Measurements from ENCODE around the gene ST7L. TPM values are rescaled to one million over a fixed set of nuclear protein-coding genes. Genes with fewer than 3 reads are reported as not detected.
"Not testable (repeated sequence)": the region's sequence is repeated elsewhere in the genome, so short reads cannot be mapped to it uniquely, and the experiment has no call there.

Gene ST7L
- total RNA-seq = 9.2 and 17.3 TPM in 2 replicates

- DNase-seq (ENCODE audit: low read depth in 2 of 2) = peak; percentile 81 to 87
These were observed at the start of gene ST7L for GRCh38 chr1:112618721-112619517. ST7L (minus strand) TSS chr1:112619141; CDS start chr1:112619113, 28 bp downstream.

- no peak for DNase-seq (ENCODE audit: low read depth in 2 of 2)
These were observed 48.0 kb upstream of the ST7L start for GRCh38 chr1:112666946-112667345.

DNA sequence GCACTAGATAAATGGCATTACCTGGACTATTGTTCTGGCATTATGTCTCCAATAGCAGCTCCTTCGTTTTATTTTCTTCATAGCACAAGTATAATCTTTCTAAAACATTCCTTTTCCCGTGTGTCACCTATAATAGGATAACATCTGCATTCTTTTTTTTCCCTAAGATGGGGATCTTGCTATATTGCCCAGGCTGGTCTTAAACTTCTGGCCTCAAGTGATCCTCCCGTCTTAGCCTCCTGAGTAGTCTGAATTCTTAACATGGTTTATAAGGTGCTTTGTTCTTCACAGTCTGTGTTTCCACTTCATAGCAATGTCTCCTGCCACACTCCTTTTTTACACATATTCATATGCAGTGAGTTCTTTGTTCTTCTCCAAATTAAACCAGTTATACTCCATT is 46.9 kb upstream of the ST7L start:
- no peak for DNase-seq (ENCODE audit: low read depth in 2 of 2)

DNA sequence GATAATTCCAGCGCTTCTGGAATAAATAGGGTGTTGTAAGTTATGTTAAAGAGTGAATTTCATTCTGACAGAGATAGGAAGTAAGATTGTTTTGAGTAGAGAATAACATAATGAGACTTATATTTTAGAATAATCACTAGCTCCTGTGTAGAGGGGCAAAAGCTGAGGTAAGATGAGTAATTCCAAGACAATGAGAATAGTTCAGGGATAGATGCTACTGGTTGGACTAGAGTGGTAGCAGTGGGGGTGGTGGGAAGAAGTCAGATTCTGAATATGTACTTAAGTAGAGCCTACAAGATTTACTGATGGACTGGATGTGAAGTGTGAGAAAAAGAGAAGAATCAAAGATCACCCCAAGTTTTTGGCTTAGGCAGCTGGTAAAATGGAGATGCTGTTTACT is 32.3 kb upstream of the ST7L start:
- DNase-seq (ENCODE audit: low read depth in 2 of 2) = no peak

- DNase-seq (ENCODE audit: low read depth in 2 of 2) = no peak
These were observed 27.3 kb upstream of the ST7L start for GRCh38 chr1:112646225-112646624.

- DNase-seq (ENCODE audit: low read depth in 2 of 2) = no peak
These were observed 24.1 kb upstream of the ST7L start for GRCh38 chr1:112643080-112643479.

- DNase-seq (ENCODE audit: low read depth in 2 of 2) = not testable (repeated sequence)
These were observed 21.5 kb upstream of the ST7L start for GRCh38 chr1:112640437-112640836.

DNA sequence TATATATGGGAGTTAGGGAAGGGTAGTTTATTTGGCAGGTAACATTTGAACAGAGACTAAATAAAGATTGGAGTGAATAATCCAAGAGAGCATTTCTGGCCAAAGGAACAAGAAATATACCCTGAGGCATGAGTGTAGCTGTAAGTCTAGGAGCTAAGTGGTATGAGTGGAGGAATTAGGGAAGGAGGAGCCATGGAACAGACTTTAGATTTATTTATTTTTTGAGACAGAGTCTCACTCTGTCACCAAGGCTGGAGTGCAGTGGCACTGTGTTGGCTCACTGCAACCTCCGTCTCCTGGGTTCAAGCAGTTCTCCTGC is 19.1 kb upstream of the ST7L start:
- no peak for DNase-seq (ENCODE audit: low read depth in 2 of 2)

DNA sequence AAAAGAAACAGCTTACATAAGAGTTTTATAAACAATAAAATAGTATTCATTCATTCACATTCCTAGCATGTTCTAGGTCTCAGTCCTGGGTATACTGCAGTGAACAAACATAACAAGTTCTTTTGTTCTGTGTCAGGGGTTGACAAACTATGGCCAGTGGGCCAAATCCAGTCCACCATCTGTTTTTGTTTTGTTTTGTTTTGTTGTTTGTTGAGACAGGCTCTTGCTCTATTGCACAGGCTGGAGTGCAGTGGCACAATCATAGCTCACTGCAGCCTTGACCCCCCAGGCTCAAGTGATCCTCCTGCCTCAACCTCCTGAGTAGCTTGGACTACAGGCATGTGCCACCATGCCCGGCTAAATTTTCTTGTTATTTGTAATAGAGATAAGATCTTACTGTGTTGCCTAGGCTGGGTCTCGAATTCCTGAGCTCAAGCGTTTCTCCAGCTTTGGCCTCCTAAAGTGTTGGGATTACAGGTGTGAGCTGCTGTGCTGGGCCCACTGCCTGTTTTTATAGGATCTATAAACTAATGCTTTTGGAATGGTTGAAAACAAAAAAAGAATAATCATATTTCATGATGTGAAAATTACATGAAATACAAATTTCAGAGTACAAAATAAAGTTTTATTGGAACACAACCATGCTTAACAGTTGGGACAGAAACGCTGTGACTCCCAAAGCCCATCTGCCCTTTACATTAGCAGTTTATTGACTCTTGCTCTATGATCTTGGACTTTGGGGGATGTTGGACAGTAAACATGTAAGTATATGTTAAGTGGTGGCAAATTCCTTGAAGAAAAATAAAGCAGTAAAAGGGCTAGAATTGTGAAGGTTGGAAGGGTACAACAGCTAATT is 18.5 kb upstream of the ST7L start:
- DNase-seq (ENCODE audit: low read depth in 2 of 2) = peak; percentile 14 to 32

DNA sequence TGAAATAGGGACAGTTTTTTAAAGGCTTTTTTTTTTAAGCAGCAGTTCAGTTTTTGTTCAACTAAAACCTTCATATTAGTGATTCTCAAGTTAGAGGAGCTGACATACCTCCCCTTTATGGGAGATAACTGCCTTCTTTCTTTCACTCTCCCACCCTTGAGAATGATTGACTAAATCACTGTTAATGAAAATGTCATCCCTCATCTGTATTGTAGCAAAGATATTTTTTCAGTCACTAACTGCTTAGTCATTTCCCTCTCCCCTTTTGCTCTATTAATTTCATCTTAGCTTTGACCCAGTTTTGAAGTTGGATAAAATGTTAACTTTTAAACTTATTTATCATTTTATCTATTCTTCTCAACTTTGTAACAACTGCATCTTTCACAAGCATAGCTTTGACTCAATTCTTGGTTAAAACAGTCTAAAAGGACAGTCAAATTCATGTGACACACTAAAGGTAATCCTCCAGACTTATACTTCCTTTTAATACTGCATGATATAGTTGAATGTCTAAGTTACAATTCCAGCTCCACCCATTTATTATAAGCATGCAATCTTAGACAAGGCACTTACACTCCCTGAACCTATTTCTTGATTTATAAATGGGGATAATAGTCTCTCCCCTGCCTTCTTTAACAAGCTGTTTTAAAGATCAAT is 17.8 kb upstream of the ST7L start:
- peak; percentile 31 to 32 for DNase-seq (ENCODE audit: low read depth in 2 of 2)

DNA sequence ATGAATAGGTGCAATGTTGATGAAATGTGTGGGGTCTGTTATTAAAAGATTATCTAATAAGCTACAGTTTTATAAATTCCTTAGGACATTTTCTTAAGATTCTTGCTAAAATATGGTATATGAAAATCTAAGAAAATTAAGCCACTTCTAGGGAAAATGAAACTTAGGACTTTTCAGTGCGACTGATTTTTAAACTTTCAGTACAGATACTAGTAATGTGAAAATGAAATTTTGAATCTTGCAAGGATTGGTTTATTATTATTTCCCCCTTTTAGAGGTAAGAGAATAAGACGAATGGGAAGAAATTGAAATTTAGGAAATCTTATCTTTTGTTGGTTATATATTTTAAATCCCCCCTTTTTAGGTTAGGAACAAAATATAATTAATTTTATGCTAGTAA is 17.1 kb upstream of the ST7L start:
- no peak for DNase-seq (ENCODE audit: low read depth in 2 of 2)

GRCh38 chr1:112634367-112634766 is 15.4 kb upstream of the ST7L start:
- DNase-seq (ENCODE audit: low read depth in 2 of 2) = no peak

- DNase-seq (ENCODE audit: low read depth in 2 of 2) = no peak
These were observed 14.7 kb upstream of the ST7L start for GRCh38 chr1:112633628-112634027.

DNA sequence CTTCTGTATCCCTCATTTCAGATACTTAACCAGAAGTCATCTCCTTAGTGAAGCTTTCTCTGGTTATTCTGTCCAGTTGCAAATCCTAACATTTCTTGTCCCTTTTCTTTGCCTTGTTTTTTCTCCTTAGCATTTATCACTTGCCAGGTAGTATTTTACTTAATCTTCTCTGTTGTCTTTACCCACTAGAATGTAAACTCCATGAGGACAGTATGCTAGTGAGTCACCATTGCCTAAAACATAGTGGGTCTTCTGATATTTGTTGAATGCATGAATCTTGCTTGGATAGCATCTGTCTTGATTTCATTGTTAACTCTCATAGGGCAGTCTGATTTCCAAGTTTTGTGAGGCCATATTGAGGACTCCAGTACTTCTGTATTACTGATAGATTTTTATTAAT is 10.3 kb upstream of the ST7L start:
- DNase-seq (ENCODE audit: low read depth in 2 of 2) = no peak

- DNase-seq (ENCODE audit: low read depth in 2 of 2) = no peak
These were observed 9.6 kb upstream of the ST7L start for GRCh38 chr1:112628516-112628915.

DNA sequence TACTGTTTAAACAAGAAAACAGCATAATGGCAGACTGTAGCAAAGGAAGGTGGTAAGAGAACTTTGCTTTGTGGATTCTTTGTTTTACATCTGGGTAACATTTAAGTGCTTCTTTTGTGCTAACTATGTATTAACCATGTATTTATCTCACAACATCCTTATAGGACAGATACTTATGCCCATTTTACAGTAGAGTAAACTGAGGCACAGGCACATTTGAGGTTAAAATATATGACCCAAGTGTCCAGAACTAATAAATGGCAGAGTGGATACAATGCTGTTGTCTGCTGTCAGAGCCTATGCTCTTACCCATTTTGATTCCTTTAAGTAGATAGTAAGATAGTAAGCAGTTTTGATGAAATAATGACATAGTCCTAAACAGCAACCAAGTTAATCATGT is 7.9 kb upstream of the ST7L start:
- DNase-seq (ENCODE audit: low read depth in 2 of 2) = no peak

DNA sequence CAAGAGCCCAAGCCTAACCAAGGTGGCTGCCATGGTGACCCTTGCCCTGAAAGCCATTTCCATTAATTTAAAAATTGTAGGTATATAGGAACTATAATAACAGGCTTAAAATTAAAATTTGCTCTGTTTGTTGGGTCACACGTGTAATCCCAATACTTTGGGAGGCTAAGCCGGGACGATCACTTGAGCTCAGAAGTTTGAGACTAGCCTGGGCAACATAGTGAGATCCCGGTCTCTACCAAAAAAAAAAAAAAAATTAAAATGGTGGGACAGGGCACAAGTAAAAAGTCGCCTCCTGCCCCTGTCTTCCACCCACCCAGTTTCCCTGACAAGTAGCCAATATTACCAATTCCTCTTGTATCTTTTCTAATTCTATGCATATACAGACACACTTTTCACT is 7.3 kb upstream of the ST7L start:
- DNase-seq (ENCODE audit: low read depth in 2 of 2) = no peak

GRCh38 chr1:112625696-112626095 is 6.8 kb upstream of the ST7L start:
- peak; percentile 36 to 41 for DNase-seq (ENCODE audit: low read depth in 2 of 2)

GRCh38 chr1:112624493-112624892 is 5.6 kb upstream of the ST7L start:
- DNase-seq (ENCODE audit: low read depth in 2 of 2) = peak in 1 of 2 donors; percentile 23

- DNase-seq (ENCODE audit: low read depth in 2 of 2) = no peak
These were observed 1.4 kb upstream of the ST7L start for GRCh38 chr1:112620377-112620695.

GRCh38 chr1:112619518-112620376 is 806 bp upstream of the ST7L start, which contains the start of gene CAPZA1:
CAPZA1 (plus strand) TSS chr1:112619832; CDS start chr1:112619845, 13 bp downstream.
- peak; percentile 95 for DNase-seq (ENCODE audit: low read depth in 2 of 2)
